H1 (cell line): Measurements from ENCODE around the gene PRRT2. TPM values are rescaled to one million over a fixed set of nuclear protein-coding genes. Genes with fewer than 3 reads are reported as not detected.

Experiments used
- CBX5 ChIP-seq: fragments of 300-800, 300-1000 bp; sonication (generic); IDR thresholded peaks from 2 replicates; pipeline ENCODE4 v1.7.1; 2016; ENCODE audit warnings: antibody characterized with exemption, low read length, low read depth
- GABPA ChIP-seq: IDR thresholded peaks from 2 replicates; pipeline ENCODE4 v1.6.1; 2011; ENCODE audit warnings: mild to moderate bottlenecking, low read length, moderate library complexity, borderline replicate concordance; ENCODE audit not compliant: insufficient read depth
- polyA plus RNA-seq, 7 experiments: library from polyadenylated mRNA; depleted of rRNA in 3 of 7; stranded (reverse) in 5 of 7; unstranded in 2 of 7; fragments of >200 nt in 5 of 7; fragments of 200-250 nt in 2 of 7; gene quantifications; 1 replicate in 5 of 7; 2 replicates in 1 of 7; 4 replicates in 1 of 7; pipeline versions ENCODE4 v1.2.1 to v1.2.3, GENCODE V29; 2011 to 2013; ENCODE audit warnings: missing spikeins in 2 of 7, mixed read lengths in 2 of 7
- total RNA-seq: library from RNA; stranded (reverse); fragmentation: NEBNext Ultra II Directional; extraction: Animal tissue kit (Norgen Biotek cat#: 25700); gene quantifications from 2 replicates; pipeline ENCODE4 v1.2.1, GENCODE V29; 2021

Gene PRRT2
- total and polyA plus RNA-seq, 2 of the 8 experiments (the other 6 are each of a cell fraction or from before 2014, with no cell fraction given): 12.8 to 32.6 TPM

DNA sequence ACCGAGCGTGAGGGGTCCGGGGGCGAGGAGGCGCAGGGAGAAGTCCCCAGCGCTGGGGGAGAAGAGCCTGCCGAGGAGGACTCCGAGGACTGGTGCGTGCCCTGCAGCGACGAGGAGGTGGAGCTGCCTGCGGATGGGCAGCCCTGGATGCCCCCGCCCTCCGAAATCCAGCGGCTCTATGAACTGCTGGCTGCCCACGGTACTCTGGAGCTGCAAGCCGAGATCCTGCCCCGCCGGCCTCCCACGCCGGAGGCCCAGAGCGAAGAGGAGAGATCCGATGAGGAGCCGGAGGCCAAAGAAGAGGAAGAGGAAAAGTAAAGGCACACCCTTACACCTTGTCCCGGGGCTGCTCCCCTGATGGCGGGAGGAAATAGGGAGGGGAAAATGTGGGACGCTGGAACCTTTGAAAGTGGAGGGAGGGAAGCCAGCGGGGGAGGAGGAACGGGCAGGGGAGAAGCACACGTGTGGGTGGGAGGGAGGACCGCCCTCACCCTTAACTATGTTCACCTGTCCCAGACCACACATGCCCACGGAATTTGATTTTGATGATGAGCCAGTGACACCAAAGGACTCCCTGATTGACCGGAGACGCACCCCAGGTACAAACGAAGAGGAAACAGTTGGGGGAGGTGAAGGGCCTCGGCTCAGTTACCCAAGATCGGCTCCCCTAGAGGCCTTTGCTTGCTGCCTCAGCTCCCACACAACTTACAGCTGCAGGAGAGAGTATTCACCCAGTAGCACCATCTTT lies 4.9 kb downstream of the PRRT2 start (continued):
- no peak for TF ChIP-seq GABPA
- TF ChIP-seq CBX5: no peak
- TF ChIP-seq, all 59 proteins: peak for 5
